Calu3 (cell line): Measurements from ENCODE around the gene NPTX1. TPM values are rescaled to one million over a fixed set of nuclear protein-coding genes. Genes with fewer than 3 reads are reported as not detected.

ENCODE experiments used
- BruUV-seq: library from RNA; stranded (reverse); fragments of 400-500 nt; replicated peaks from 2 replicates; lab custom pipeline; 2021; lab: Mats Ljungman, UMichigan
- CTCF ChIA-PET: fragments of 300-600 bp; sonication (Branson Sonifier 250); formaldehyde crosslinking; loops from one replicate; lab custom pipeline; 2022; ENCODE audit warnings: antibody characterized with exemption; lab: Charles Lee
- DNase-seq: peaks from one replicate; pipeline ENCODE4 v3.0.0; 2022
- H3K27ac Mint-ChIP-seq: one replicate; pipeline ENCODE4 v1.8.0; 2022; ENCODE audit warnings: mixed read lengths; ENCODE audit not compliant: unreplicated experiment
- H3K27me3 Mint-ChIP-seq: one replicate; pipeline ENCODE4 v1.8.0; 2022; ENCODE audit warnings: mixed read lengths; ENCODE audit not compliant: unreplicated experiment
- H3K36me3 Mint-ChIP-seq: one replicate; pipeline ENCODE4 v1.8.0; 2022; ENCODE audit warnings: mild to moderate bottlenecking, moderate library complexity, mixed read lengths; ENCODE audit not compliant: insufficient read depth, unreplicated experiment
- H3K4me1 Mint-ChIP-seq: one replicate; pipeline ENCODE4 v1.8.0; 2022; ENCODE audit warnings: mild to moderate bottlenecking, low read depth, mixed read lengths; ENCODE audit not compliant: unreplicated experiment
- H3K4me3 Mint-ChIP-seq: one replicate; pipeline ENCODE4 v1.8.0; 2022; ENCODE audit warnings: mild to moderate bottlenecking, low read depth, moderate library complexity, mixed read lengths; ENCODE audit not compliant: unreplicated experiment
- H3K9me3 Mint-ChIP-seq: one replicate; pipeline ENCODE4 v1.8.0; 2022; ENCODE audit warnings: low read depth, mixed read lengths; ENCODE audit not compliant: unreplicated experiment
- CTCF ChIP-seq: fragments of 200-600 bp; IDR thresholded peaks from one replicate; pipeline ENCODE4 v1.8.0; 2022; ENCODE audit warnings: antibody characterized with exemption; ENCODE audit not compliant: unreplicated experiment
- intact Hi-C: fragments of 100-400 bp; cut with micrococcal nuclease; formaldehyde crosslinking; loops from one replicate; pipeline ENCODE4 v1.10.0; 2022; ENCODE audit not compliant: unreplicated experiment
- total RNA-seq: library from RNA; stranded (reverse); gene quantifications from 2 replicates; pipeline ENCODE4 v1.2.3, GENCODE V29; 2022

Gene NPTX1
- total RNA-seq, 1 experiment from 2014 or later: 0.21 TPM

DNA sequence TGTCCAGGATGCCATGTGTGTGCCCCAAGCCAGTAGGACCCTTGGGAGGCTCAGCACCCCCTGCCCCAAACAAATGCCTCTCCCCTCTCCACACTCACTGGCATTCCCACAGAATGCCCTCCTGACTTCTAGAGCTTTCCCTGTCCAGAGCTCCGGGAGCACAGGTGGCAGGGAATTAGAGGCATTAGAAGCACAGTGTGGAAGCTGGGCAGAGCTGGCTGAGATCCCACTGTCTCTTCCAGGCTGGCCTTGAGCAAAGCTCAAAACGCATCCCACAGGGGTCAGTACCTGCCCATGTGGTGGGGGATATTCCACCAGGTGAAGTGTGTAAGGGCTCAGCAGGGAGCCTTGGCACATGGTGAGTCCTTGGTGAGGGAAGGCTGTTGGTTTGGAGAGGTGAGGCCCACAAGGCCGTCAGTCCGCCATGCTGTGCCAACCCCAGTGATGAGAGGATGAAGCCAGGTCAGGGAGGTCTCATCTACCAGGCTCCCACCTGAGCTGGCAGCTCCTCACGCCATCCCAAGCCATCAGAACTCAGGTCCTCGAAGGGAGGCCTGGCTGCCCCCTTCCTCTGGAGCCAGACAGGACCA lies 43.4 kb downstream of the NPTX1 start:
- H3K27me3 Mint-ChIP-seq: no peaks in the 10 kb centered on the region
- peaks cover 9% of the 10 kb centered on the region for H3K36me3 Mint-ChIP-seq
- H3K9me3 Mint-ChIP-seq: no peaks in the 10 kb centered on the region
- BruUV-seq: no TSS peak
- no peak overlapping the region for H3K4me3 Mint-ChIP-seq
- H3K27ac Mint-ChIP-seq: no peak overlapping the region
- no peaks in the 10 kb centered on the region for H3K4me1 Mint-ChIP-seq
- intact Hi-C loops: no loop called here
- CTCF ChIA-PET: no interaction called here
- TF ChIP-seq CTCF: no peak
- no peak for DNase-seq

- Mint-ChIP-seq H3K4me3 (no peak overlapping the region), H3K27ac (no peak overlapping the region)
- intact Hi-C loops: no loop called here
Observed at GRCh38 chr17:80432350-80432955, 44.0 kb downstream of the NPTX1 start.

GRCh38 chr17:80431246-80432195 lies 44.9 kb downstream of the NPTX1 start:
- H3K27me3 Mint-ChIP-seq: no peaks in the 10 kb centered on the region
- no peaks in the 10 kb centered on the region for H3K9me3 Mint-ChIP-seq
- intact Hi-C loops: no loop called here
- no peak overlapping the region for H3K4me3 Mint-ChIP-seq
- CTCF ChIA-PET: no interaction called here
- peaks cover 11% of the 10 kb centered on the region for H3K36me3 Mint-ChIP-seq
- no peak for TF ChIP-seq CTCF
- no peak overlapping the region for H3K27ac Mint-ChIP-seq
- no peak for DNase-seq
- no TSS peak for BruUV-seq
- H3K4me1 Mint-ChIP-seq: no peaks in the 10 kb centered on the region

More at GRCh38 chr17:80432350-80432955, 44.0 kb downstream of the NPTX1 start:
- CTCF ChIA-PET: no interaction called here
- Mint-ChIP-seq H3K27me3 (no peaks in the 10 kb centered on the region), H3K36me3 (peaks cover 5% of the 10 kb centered on the region), H3K4me1 (no peaks in the 10 kb centered on the region), H3K9me3 (no peaks in the 10 kb centered on the region)
- BruUV-seq: no TSS peak
- TF ChIP-seq CTCF: no peak
- DNase-seq: no peak

DNA sequence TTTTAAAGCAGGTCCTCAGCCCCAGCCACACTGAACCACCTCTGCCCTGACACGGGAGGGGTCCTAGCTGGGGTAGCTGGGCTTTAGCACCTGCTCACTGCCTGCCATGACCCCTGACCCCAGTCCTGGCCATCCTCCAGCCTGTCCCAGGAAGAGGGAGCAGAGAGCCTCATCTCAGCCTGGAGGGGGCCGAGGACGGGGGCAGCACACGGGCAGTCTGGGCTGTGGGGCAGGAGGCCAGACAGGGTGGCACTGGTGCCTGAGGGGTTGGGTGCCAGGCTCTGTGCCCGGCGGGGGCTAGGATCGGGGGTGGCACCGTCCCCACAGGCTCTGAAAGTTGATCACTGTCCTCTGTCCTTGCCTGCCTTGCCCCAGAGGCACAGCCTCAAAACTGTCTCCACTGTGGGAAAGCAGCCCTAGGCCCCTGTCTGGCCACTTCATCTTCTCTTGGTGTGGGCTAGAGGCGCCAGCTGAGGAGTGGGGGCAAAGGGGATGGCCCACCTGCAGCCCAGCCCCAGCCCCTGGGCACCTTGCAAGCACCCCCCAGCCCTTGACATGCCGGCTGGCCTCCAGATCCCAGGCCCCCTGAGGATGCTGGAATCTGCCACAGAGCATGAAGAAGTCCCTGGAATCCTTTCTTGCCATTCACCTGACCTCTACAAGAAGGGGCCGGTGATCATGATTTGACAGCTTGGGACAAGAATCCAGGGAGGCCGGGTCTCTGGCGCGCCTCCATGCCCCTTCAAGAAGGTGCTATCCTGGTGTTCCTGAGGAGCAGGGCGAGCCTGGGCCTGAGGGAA lies 45.8 kb downstream of the NPTX1 start:
- BruUV-seq: no TSS peak
- H3K9me3 Mint-ChIP-seq: no peaks in the 10 kb centered on the region
- peaks cover 11% of the 10 kb centered on the region for H3K36me3 Mint-ChIP-seq
- H3K27ac Mint-ChIP-seq: no peak overlapping the region
- H3K4me3 Mint-ChIP-seq: no peak overlapping the region
- no peak for DNase-seq
- intact Hi-C loops: no loop called here
- H3K27me3 Mint-ChIP-seq: no peaks in the 10 kb centered on the region
- H3K4me1 Mint-ChIP-seq: no peaks in the 10 kb centered on the region
- no peak for TF ChIP-seq CTCF
- CTCF ChIA-PET: no interaction called here
